Measurements from ENCODE around the gene TMCC2.

DNA sequence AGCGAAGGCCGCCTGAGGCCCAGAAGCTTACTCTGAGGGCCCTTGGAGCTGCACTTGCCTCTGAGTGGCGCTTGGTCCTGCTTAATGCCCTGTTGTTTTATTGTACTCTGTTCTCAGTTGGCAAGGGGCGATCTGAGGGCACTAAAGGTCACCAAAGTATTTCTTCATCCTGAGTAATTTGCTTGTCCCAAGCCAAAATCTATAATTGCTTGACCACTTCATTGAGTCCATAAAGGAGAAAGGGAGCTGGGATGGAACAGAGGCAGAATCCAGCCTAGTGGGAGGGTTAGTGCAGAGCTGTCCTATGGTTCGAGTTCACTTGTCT is 94.2 kb downstream of the TMCC2 start:
- TF ChIP-seq, protein P1, sequence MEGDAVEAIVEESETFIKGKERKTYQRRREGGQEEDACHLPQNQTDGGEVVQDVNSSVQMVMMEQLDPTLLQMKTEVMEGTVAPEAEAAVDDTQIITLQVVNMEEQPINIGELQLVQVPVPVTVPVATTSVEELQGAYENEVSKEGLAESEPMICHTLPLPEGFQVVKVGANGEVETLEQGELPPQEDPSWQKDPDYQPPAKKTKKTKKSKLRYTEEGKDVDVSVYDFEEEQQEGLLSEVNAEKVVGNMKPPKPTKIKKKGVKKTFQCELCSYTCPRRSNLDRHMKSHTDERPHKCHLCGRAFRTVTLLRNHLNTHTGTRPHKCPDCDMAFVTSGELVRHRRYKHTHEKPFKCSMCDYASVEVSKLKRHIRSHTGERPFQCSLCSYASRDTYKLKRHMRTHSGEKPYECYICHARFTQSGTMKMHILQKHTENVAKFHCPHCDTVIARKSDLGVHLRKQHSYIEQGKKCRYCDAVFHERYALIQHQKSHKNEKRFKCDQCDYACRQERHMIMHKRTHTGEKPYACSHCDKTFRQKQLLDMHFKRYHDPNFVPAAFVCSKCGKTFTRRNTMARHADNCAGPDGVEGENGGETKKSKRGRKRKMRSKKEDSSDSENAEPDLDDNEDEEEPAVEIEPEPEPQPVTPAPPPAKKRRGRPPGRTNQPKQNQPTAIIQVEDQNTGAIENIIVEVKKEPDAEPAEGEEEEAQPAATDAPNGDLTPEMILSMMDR (IDR thresholded peaks at IDR 0.05) = no peak
- no peak for TF ChIP-seq POLR2AphosphoS5 (IDR thresholded peaks at IDR 0.05; ENCODE audit: low read depth, low read length)
- no peak for TF ChIP-seq SIN3A (IDR thresholded peaks at IDR 0.05; ENCODE audit: borderline replicate concordance, insufficient read depth, low read depth, low read length)
